SKM-1 (cell line): ENCODE data around the gene RUFY1.
"Not testable (repeated sequence)": the region's sequence is repeated elsewhere in the genome, so short reads cannot be mapped to it uniquely, and the experiment has no call there.

Experiments used
- DNase-seq: peaks from one replicate; lab custom pipeline; 2025; ENCODE audit not compliant: unreplicated experiment; lab: John Stamatoyannopoulos, UW

The RUFY1 gene

GRCh38 chr5:179621551-179622214 is 71.3 kb downstream of the RUFY1 start:
- no peak for DNase-seq

GRCh38 chr5:179623003-179623905 is 72.9 kb downstream of the RUFY1 start, which contains the start of gene HNRNPH1:
Gene HNRNPH1 (minus strand): TSS chr5:179623671. CDS start chr5:179623133, 538 bp downstream.
- peak; percentile 98 for DNase-seq

DNA sequence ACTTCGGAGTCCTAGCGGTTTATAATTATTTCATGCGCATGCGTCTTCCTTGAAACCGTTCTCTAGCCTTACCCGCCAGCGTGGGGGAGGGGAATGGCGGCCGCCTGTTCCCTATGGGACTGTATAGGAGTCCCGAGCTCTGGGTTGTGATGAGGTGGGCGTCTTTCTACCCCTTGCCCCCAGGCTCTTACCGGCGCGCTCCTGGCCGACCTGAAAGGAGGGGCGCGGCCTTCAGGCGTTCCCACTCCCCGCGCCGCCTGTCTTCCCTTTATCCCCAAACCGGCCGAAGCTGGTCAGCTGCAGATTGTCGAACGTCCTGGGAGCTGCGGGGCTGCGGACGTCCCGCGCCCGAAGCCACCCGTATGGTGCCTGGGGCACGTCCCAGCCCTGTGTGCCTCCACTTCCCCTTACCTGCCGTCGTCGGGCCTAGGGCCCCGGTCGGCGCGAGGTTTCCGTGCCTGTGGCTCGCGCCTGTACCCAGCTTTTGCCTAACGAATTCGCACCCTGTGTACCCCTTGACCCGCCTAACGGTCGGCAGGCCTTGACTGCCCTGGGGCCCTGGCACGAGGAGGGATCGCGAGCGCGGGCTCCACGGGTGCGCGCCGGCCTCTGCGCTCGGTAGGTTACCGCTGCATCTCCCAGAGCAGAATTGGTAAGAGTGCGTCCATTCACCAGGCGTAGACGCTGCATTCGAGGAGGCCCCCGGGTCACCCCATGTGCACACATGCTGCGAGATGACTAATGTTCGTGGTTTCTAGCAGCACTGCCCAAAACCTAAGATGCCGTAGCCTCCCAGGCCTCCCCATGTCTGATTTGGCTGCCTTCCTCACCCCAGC is 73.8 kb downstream of the RUFY1 start:
- DNase-seq: no peak

DNA sequence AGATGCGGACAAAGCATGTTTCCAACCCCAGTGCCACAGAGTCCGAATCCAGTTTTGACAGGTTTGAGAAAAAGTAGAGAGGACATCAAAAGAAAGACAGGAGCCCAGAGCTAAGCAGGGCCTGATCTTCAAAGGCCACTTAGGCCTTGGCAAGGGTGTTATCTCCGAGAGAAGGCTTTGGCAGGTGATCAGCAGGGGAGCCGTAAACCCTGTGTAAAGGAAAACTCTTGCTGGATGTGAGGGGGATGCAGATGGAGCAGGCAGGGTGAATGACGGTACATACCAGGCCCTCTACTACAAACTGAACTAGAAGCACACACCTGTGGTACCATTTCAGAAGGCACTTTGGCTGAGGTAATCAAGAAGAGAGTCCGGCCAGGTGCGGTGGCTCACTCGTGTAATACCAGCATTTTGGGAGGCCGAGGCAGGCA is 74.5 kb downstream of the RUFY1 start:
- no peak for DNase-seq

DNA sequence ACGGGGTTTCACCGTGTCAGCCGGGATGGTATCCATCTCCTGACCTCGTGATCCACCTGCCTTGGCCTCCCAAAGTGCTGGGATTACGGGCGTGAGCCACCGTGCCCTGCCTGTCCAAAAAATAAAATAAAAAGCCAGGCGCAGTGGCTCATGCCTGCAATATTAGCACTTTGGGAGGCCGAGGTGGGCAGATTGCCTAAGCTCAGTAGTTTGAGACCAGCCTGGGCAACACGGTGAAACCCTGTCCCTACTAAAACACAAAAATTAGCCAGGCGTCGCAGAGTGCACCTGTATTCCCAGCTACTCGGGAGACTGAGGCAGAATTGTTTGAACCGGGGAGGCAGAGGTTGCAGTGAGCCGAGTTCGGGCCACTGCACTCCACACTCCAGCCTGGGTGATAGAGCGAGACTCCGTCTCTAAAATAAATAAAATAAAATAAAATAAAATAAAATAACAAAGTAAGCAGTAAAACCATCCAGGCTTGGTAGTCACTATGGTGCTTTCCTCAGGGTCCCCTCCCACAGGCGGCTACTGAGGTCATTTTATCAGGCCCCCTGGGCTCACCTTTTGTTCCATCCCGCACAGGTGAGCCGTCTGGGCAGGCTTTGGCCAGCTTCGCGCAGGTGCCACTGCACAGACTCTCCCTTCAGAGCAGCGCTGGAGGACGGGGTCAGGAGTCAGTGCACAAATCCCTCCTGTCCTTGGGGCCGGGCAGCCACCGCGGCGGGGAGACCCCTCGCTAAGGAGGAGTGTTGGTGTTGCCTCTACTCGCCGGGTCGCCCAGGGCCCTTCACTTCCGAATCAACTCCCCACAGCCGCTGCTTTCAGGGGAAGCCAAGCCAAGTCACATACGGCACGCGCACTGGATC is 83.4 kb downstream of the RUFY1 start:
- DNase-seq: not testable (repeated sequence)

- DNase-seq: not testable (repeated sequence)
Observed at GRCh38 chr5:179634370-179635172, 84.2 kb downstream of the RUFY1 start.

DNA sequence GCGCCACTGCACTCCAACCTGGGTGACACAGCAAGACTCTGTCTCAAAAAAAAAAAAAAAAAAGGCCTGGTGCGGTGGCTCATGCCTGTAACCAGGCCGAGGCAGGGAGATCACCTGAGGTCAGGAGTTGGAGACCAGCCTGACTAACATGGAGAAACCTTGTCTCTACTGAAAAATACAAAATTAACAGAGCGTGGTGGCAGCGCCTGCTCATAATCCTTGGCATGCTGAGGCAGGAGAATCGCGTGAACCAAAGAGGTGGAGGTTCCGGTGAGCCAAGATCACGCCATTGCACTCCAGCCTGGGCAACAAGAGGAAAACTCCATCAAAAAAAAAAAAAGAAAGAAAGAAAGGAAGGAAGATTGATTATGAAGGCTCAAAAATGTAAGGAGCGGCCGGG is 88.9 kb downstream of the RUFY1 start:
- DNase-seq: not testable (repeated sequence)

GRCh38 chr5:179641745-179642144 is 91.4 kb downstream of the RUFY1 start:
- DNase-seq: not testable (repeated sequence)

DNA sequence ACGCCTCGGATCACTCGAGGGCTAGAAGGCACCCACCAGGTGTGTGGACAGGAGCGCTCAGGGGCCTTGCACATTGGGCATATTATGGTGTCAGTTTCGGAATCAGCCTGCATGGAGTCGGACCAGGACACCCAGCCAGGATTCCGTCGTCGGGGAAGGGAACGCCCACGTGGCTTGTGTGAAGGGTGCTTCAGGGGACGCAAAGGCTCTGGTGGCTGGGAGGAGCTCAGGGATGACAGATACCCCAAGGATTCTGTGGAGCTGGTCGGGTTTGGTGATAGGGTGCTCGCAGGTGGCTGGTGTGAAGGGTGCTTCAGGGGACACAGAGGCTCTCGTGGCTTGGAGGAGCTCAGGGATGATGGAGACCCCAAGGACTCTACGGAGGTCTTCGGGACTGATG is 92.3 kb downstream of the RUFY1 start:
- not testable (repeated sequence) for DNase-seq

DNA sequence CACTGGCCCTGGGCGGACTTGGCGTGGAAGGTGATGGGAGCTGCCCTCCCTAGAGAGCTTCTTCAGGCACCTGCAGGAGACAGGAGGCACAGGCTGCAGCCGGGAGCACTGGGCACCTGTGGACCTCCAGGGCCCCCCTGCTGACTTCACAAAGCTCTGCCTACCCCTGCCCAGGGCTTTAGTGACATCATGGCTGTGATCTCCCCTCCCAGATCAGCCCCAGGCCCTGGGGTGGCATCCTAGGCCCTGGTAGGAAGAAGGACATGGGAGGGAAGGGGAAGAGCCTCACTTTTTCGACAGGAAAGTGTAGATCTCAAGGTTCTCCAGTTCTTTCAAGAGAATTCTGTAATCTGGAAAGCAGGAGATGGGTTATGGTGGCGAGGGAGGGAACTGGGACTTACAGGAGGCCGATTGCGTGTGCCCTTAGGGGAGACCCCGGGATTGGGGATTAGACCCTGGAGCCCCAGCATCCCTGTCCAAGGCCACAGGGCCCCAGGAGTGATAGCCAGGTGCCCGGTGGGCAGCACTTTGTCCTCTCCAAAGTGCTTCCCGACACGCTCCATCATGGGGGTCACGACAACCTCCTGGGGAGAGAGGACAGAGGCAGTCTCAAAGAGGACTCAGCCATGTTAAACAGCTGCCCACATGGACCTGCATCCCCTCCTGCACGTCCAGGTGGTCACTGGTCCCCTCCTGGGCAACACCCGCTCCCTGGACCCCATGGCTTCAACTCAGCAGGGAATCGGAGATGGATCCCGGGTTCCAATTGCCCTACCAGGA is 93.0 kb downstream of the RUFY1 start:
- DNase-seq: not testable (repeated sequence)

GRCh38 chr5:179644766-179645165 is 94.4 kb downstream of the RUFY1 start:
- not testable (repeated sequence) for DNase-seq

GRCh38 chr5:179648410-179648809 is 98.1 kb downstream of the RUFY1 start:
- no peak for DNase-seq

- not testable (repeated sequence) for DNase-seq
Observed at GRCh38 chr5:179649166-179649703, 98.9 kb downstream of the RUFY1 start.

GRCh38 chr5:179650245-179650644 is 99.9 kb downstream of the RUFY1 start:
- not testable (repeated sequence) for DNase-seq

- DNase-seq: not testable (repeated sequence)
Observed at GRCh38 chr5:179653135-179653534, 102.8 kb downstream of the RUFY1 start.

DNA sequence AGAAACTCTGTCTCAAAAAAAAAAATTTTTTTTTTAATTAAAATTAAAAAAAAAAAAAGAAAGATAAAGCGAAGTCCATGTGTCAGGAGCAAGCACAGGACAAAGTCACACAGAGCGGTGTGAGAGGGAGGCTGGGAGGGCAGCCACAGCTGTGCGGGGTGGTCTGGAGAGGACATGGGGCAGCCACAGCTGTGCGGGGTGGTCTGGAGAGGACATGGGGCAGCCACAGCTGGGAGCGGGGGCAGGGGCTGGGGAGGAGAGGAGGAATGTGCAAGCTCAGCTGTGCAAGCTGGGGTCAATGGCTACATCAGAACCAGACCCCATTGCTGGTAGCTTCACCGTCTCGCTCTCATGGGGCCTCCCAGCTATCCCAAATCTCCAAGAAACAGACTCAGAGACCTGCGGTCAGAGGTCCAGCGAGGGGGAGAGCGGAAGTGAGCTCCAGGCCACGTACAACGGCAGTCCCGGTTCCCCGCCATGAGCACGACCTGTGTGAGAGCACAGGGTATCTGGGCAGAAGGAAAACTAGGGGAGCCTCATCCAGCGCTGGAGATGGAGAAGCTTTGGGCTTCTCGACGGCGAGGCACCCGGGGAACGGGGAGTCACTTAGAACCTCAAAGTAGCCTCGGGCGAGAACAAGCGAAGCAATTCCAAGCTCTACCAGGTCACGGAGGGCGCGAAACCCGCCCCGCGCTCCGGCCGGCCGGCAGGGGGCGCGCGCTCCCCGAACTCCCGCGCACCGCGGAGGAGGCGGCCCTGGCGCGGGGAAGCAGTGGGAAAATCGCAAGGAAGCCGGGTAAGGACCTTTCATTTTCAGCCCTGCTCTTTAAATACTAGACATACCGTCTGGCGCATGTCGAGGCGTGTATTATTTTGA is 107.2 kb downstream of the RUFY1 start:
- DNase-seq: not testable (repeated sequence)

DNA sequence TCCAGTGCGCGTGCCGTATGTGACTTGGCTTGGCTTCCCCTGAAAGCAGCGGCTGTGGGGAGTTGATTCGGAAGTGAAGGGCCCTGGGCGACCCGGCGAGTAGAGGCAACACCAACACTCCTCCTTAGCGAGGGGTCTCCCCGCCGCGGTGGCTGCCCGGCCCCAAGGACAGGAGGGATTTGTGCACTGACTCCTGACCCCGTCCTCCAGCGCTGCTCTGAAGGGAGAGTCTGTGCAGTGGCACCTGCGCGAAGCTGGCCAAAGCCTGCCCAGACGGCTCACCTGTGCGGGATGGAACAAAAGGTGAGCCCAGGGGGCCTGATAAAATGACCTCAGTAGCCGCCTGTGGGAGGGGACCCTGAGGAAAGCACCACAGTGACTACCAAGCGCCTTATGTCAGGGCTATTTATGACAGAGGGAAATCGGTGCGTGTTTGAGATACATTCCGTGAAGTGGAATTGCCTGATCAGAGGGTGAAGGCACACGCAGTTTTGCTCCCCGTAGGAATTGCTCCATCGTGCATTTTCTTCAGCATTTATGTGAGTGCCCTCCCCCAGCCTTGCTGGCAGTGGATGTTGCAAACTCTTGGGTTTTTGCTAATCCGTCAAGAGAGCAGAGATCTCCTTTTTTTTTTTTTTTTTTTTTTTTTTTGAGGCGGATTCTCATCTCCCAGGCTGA is 108.0 kb downstream of the RUFY1 start:
- DNase-seq: not testable (repeated sequence)
